Stimulated activated naive CD8-positive, alpha-beta T cell treated with anti-CD3 and anti-CD28 coated beads, Interleukin-15, Interleukin-2, amounts not matched to agents 100 U/mL and 50 U/mL, for 24 hours (primary cell): Measurements from ENCODE around the gene FUNDC2.
A peak's percentile ranks its signal among the peaks of the same experiment; 100 is the strongest.

Experiments used
- ATAC-seq: fragments of 150-1000 bp; cut with Tn5 transposase; one replicate; pipeline ENCODE4 v1.10.0; 2021
- DNase-seq: peaks from one replicate; pipeline ENCODE4 v3.0.0; 2021

FUNDC2 gene

GRCh38 chrX:155023907-155024833 is 2.5 kb upstream of the FUNDC2 start:
- ATAC-seq (no peak), DNase-seq (no peak)

GRCh38 chrX:155026420-155026726 is 271 bp upstream of the FUNDC2 start:
- DNase-seq (no peak), ATAC-seq (no peak)

- no peak for DNase-seq
- peak; percentile 26 for ATAC-seq
Observed at GRCh38 chrX:155027509-155028066, 944 bp downstream of the FUNDC2 start.

- ATAC-seq (no peak), DNase-seq (no peak)
Observed at GRCh38 chrX:155028129-155028528, 1.5 kb downstream of the FUNDC2 start.

GRCh38 chrX:155028877-155029291 is 2.2 kb downstream of the FUNDC2 start:
- DNase-seq, result no peak
- ATAC-seq, result no peak

GRCh38 chrX:155031657-155032056 is 5.0 kb downstream of the FUNDC2 start:
- no peak for ATAC-seq
- no peak for DNase-seq

GRCh38 chrX:155035688-155036087 is 9.0 kb downstream of the FUNDC2 start:
- no peak for DNase-seq
- ATAC-seq, result no peak

GRCh38 chrX:155046129-155046810 is 19.6 kb downstream of the FUNDC2 start:
- no peak for DNase-seq
- no peak for ATAC-seq

- DNase-seq, result no peak
- no peak for ATAC-seq
Observed at GRCh38 chrX:155046811-155047528, 20.3 kb downstream of the FUNDC2 start.

GRCh38 chrX:155048977-155049619 is 22.5 kb downstream of the FUNDC2 start:
- ATAC-seq, result peak; percentile 46
- DNase-seq, result peak; percentile 50

GRCh38 chrX:155052738-155053498 is 26.3 kb downstream of the FUNDC2 start:
- ATAC-seq, result no peak
- DNase-seq, result no peak

GRCh38 chrX:155053656-155054055 is 27.0 kb downstream of the FUNDC2 start:
- no peak for ATAC-seq
- no peak for DNase-seq

GRCh38 chrX:155054255-155054654 is 27.6 kb downstream of the FUNDC2 start:
- no peak for ATAC-seq
- no peak for DNase-seq

- ATAC-seq (no peak), DNase-seq (no peak)
Observed at GRCh38 chrX:155055494-155055893, 28.9 kb downstream of the FUNDC2 start.

GRCh38 chrX:155056471-155056870 is 29.8 kb downstream of the FUNDC2 start:
- ATAC-seq (peak; percentile 52), DNase-seq (no peak)

GRCh38 chrX:155056877-155057792 is 30.5 kb downstream of the FUNDC2 start:
- ATAC-seq (peak; percentile 74), DNase-seq (peak; percentile 37)

GRCh38 chrX:155061760-155062159 is 35.1 kb downstream of the FUNDC2 start:
- DNase-seq (no peak), ATAC-seq (no peak)

- DNase-seq, result no peak
- no peak for ATAC-seq
Observed at GRCh38 chrX:155065035-155065734, 38.5 kb downstream of the FUNDC2 start.

GRCh38 chrX:155068165-155068564 is 41.5 kb downstream of the FUNDC2 start:
- ATAC-seq, result no peak
- DNase-seq, result peak; percentile 4

GRCh38 chrX:155069414-155069813 is 42.8 kb downstream of the FUNDC2 start:
- ATAC-seq (no peak), DNase-seq (no peak)
